RPMI7951 (cell line): Measurements from ENCODE around the gene CYP1B1. TPM values are rescaled to one million over a fixed set of nuclear protein-coding genes. Genes with fewer than 3 reads are reported as not detected.
"Not testable (repeated sequence)": the region's sequence is repeated elsewhere in the genome, so short reads cannot be mapped to it uniquely, and the experiment has no call there.

Source experiments
- DNase-seq: peaks from one replicate; pipeline ENCODE4 v3.0.0-alpha.2; 2012; ENCODE audit warnings: low read depth
- total RNA-seq: library from RNA; depleted of rRNA; stranded (reverse); fragments of >200 nt; shearing (Covaris generic); gene quantifications from 2 replicates; pipeline ENCODE4 v1.2.3, GENCODE V29; 2014; rRNA removed

Gene CYP1B1
- 0.39 and 1.2 TPM in 2 replicates for total RNA-seq

DNA sequence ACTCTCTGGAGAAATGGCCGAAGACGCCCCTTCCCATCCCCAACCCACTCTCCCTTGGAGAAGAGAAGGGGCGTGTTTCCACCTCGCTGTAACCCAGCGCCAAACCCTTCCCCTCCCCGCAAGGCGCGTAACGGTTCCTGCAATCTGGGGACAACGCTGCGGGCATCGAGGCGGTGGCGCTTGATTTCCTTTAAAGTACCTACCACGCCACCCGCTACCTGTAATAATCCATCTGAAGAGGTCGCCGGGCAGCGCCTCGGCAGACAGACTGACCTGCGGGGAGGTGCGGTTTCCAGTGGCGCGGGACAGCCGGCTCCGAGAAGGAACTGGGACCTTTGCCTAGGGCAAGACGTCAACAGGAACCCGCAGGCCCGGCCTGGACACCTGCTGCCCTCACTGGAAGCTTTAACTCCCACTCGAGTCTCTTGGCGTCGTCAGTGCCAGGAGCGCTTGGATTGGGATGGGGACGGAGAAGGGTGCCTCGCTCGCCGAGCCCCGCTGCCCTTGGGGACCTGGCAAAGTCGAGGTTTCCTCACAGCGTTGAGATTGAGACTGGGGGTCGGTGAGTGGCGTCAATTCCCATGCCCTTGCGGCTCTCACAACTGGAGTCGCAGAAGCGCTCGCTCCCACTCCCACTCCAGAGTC lies at the start of gene CYP1B1:
CYP1B1 (minus strand) TSS at position 645 of the 645 bp plus-strand sequence. CDS start 763 bp downstream, outside the sequence.
- DNase-seq: no peak

- DNase-seq: no peak
Observed at GRCh38 chr2:38125007-38125406, 49.1 kb upstream of the CYP1B1 start.

GRCh38 chr2:38123911-38124310 lies 48.0 kb upstream of the CYP1B1 start:
- no peak for DNase-seq

- no peak for DNase-seq
Observed at GRCh38 chr2:38122344-38122743, 46.4 kb upstream of the CYP1B1 start.

DNA sequence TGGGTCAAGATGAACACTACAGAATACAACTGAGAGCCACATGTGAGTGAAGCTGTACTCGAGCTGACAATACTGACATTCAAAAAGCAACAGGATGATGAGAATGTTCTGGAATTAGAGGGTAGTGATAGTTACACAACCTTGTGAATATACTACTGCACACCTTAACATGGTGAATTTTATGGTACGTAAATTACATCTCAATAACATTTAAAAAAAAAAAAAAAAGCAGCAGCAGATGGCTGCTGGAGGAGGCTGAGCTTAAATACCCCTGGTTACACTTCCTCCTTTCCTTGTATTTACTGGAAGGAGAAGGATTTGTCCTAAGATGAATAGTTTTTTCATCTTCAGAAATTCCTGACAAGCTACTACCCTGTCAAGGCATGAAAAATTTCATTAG lies 45.5 kb upstream of the CYP1B1 start:
- no peak for DNase-seq

DNA sequence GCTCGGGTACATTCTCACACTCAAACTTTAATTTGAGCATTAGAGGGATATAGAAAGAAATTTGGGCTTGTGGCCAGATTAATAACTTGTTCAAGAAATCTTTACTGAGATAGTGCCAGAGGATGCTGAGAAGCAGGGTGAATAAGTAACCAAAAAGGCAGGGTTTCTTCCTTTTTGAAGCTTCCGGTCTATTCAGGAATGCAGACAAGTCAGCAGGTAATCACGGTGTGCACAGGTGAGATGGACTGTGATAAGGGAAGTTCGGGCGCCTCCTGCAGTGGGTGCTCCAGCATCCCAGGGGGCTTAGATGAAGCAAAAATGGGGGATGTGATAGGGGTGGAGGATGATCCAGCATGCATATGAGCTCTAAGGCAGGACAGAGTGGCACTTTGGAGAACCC lies 44.9 kb upstream of the CYP1B1 start:
- DNase-seq: no peak

DNA sequence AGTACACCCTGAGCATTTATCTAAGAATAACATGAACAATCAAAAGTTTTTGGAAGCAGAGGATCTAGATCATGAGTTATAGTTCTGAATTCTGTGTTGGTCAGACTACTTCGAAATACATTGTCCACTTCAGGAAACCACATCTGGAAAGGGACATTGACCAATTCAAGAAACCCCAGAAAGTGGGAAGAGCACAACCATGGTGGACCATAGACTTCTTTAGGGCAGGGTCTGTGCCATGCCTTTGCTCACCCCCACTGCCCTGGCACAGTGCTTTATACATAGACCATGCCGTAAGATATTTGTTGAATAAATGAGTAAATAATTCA lies 44.3 kb upstream of the CYP1B1 start:
- DNase-seq: no peak

GRCh38 chr2:38116762-38117161 lies 40.8 kb upstream of the CYP1B1 start:
- peak; percentile 95 for DNase-seq

- peak; percentile 84 for DNase-seq
Observed at GRCh38 chr2:38115216-38116032, 39.5 kb upstream of the CYP1B1 start.

- peak; percentile 72 for DNase-seq
Observed at GRCh38 chr2:38113981-38114708, 38.2 kb upstream of the CYP1B1 start.

DNA sequence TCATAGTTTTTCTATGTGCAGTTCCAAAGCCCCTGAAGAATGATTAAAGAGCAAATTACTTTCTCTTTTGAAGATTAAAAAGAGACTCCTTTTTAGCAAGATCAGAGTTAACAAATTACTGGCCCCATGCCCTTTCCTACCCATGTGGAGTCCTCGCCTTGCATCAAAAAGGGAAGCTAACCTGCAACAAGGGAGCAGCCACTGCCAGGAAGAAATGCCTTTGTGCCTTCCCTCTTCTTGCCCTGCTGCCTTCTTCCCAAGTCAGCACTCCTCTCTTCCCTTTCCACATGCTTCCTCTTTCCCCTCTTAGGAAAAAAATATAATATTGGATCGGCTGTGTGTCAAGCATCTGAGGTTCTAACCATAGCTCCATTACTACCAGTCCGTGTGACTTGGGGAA lies 37.1 kb upstream of the CYP1B1 start:
- no peak for DNase-seq

GRCh38 chr2:38111350-38111749 lies 35.4 kb upstream of the CYP1B1 start:
- not testable (repeated sequence) for DNase-seq

GRCh38 chr2:38109732-38110181 lies 33.8 kb upstream of the CYP1B1 start:
- no peak for DNase-seq

DNA sequence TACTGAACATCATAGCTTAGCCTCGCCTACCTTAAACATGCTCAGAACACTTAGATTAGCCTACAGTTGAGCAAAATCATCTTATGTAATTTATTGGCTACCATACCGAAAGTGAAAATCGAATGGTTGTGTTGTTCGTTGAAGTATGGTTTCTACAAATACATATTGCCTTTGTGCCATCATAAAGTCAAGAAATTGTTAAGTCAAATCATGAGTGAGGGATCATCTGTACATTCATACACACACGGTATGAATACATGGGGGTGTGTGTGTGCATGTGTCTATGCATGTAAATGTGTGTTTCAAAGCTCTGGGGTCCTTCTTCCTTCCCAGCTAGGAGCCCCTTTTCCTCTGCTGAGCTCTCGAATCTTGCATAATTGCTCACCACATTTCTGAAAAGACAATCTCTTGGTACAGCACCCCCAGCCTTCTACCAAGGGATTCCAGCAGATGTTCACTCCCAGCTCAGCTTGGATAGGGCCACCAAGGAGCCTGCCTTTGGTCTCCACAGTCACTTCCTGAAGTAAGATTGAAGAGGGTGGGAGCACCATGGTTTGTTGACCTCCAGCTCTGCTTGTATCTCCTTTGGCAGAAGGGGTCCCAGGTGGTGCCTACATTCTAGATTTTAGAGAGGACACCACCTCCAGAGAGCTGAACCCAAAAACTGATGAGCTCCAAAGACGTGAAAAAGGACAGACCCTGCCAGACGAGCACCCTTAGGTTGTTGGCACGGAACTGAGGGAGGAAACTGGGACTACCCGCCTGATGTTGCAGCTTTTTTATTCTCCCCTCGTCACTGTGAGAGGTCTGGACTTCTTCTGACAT lies 33.2 kb upstream of the CYP1B1 start:
- no peak for DNase-seq

GRCh38 chr2:38107738-38108410 lies 31.9 kb upstream of the CYP1B1 start:
- no peak for DNase-seq

DNA sequence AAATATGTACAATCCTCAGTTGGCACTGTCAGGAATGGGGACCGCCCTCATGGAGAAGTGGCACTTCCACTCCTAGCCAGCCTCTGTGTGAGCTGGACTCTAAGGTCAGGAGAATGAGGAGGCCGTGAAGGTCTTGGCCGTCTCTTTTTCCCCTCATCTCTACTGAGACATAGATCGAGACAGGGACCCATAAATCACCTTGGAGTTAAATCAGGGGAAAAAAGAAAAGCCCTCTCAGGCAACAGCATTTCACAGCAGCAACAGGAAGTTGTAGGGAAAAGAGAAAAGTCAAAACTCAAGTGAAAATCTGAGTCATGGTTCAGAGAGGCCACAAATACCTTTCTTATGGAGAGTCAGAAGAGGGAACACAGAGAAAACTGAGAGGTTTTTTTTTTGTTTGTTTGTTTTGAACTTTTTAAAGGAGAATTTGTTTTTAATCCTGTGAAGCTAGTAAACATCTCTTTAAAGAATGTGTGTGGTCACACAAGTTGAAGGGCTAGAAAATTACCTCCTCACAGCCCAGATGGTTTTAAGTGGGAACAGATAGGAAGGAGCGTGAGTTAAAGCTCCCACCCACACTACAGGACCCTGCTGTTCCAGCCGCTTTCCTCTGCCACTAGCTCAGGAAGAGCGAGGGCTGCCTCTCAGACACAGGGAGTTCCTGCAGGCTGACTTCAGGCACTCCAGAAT lies 30.6 kb upstream of the CYP1B1 start:
- peak; percentile 80 for DNase-seq

- no peak for DNase-seq
Observed at GRCh38 chr2:38105922-38106321, 30.0 kb upstream of the CYP1B1 start.

- no peak for DNase-seq
Observed at GRCh38 chr2:38104598-38104997, 28.6 kb upstream of the CYP1B1 start.

DNA sequence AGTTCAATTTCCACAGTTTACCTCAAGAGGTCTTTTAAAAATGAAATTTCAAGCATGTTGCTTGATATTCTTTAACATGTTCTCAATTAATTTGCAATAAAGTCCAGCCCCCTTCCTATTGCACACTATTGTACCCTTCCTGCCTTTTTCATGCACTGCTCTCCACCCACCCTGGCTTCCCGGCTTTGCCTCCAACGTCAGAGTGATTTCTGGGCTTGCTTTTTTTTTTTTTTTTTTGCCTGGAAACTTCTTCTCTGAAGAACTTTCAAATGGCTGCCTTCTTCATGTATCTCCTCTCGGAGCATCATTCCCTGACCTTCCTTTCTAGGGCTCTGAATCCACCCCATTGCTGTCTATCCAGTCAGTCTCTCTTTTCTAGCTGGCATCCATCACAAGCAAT lies 24.4 kb upstream of the CYP1B1 start:
- no peak for DNase-seq
